H1 (cell line): ENCODE data around the gene NCAPG. TPM values are rescaled to one million over a fixed set of nuclear protein-coding genes. Genes with fewer than 3 reads are reported as not detected.

ENCODE experiments used
- BACH1 ChIP-seq: IDR thresholded peaks from 2 replicates; pipeline ENCODE4 v1.6.1; 2012; ENCODE audit warnings: low read length, improper control_type of control experiment
- CBX5 ChIP-seq: fragments of 300-800, 300-1000 bp; sonication (generic); IDR thresholded peaks from 2 replicates; pipeline ENCODE4 v1.7.1; 2016; ENCODE audit warnings: antibody characterized with exemption, low read length, low read depth
- CHD2 ChIP-seq: IDR thresholded peaks from 2 replicates; pipeline ENCODE4 v1.6.1; 2012; ENCODE audit warnings: low read length, improper control_type of control experiment
- SP1 ChIP-seq: IDR thresholded peaks from 2 replicates; pipeline ENCODE4 v1.6.1; 2011; ENCODE audit warnings: low read depth, low read length
- TEAD4 ChIP-seq: IDR thresholded peaks from 2 replicates; pipeline ENCODE4 v1.6.1; 2012; ENCODE audit warnings: low read depth, low read length, inconsistent platforms, mixed read lengths
- polyA plus RNA-seq, 7 experiments: library from polyadenylated mRNA; depleted of rRNA in 3 of 7; stranded (reverse) in 5 of 7; unstranded in 2 of 7; fragments of >200 nt in 5 of 7; fragments of 200-250 nt in 2 of 7; gene quantifications; 1 replicate in 5 of 7; 2 replicates in 1 of 7; 4 replicates in 1 of 7; pipeline versions ENCODE4 v1.2.1 to v1.2.3, GENCODE V29; 2011 to 2013; ENCODE audit warnings: missing spikeins in 2 of 7, mixed read lengths in 2 of 7
- total RNA-seq: library from RNA; stranded (reverse); fragmentation: NEBNext Ultra II Directional; extraction: Animal tissue kit (Norgen Biotek cat#: 25700); gene quantifications from 2 replicates; pipeline ENCODE4 v1.2.1, GENCODE V29; 2021

Gene NCAPG
- total and polyA plus RNA-seq, 2 of the 8 experiments (the other 6 are each of a cell fraction or from before 2014, with no cell fraction given) = 12.9 to 52.3 TPM

GRCh38 chr4:17869327-17869726 is 58.5 kb downstream of the NCAPG start (continued):
- TF ChIP-seq TEAD4 = no peak
- no peak for TF ChIP-seq SP1
- no peak for TF ChIP-seq BACH1
- TF ChIP-seq CBX5 = no peak
- TF ChIP-seq CHD2 = no peak
